IMR-90 (cell line): Measurements from ENCODE around the gene SPTB.

Experiments used
- BHLHE40 ChIP-seq: fragments of 150-350 bp; IDR thresholded peaks from 2 replicates; pipeline ENCODE4 v1.6.1; 2016; ENCODE audit warnings: mild to moderate bottlenecking, low read depth, low read length
- CEBPB ChIP-seq: IDR thresholded peaks from 2 replicates; pipeline ENCODE4 v1.6.1; 2012; ENCODE audit warnings: low read depth, low read length, improper control_type of control experiment
- CHD1 ChIP-seq: IDR thresholded peaks from 2 replicates; pipeline ENCODE4 v1.6.1; 2012; ENCODE audit warnings: low read depth, low read length, improper control_type of control experiment
- CTCF ChIP-seq: conservative IDR thresholded peaks from 2 replicates; pipeline ENCODE4 v1.5.1; 2012; ENCODE audit warnings: mild to moderate bottlenecking, low read depth, low read length, improper control_type of control experiment
- ELK1 ChIP-seq: fragments of 150-350 bp; IDR thresholded peaks from 2 replicates; pipeline ENCODE4 v1.6.1; 2016; ENCODE audit warnings: low read depth, mild to moderate bottlenecking, low read length, moderate library complexity, borderline replicate concordance
- FOS ChIP-seq: fragments of 150-350 bp; IDR thresholded peaks from 2 replicates; pipeline ENCODE4 v1.6.1; 2016; ENCODE audit warnings: low read depth, low read length
- MAFK ChIP-seq: IDR thresholded peaks from 2 replicates; pipeline ENCODE4 v1.6.1; 2012; ENCODE audit warnings: low read depth, low read length, improper control_type of control experiment
- MXI1 ChIP-seq: IDR thresholded peaks from 2 replicates; pipeline ENCODE4 v1.6.1; 2012; ENCODE audit warnings: low read depth, mild to moderate bottlenecking, low read length, moderate library complexity, borderline replicate concordance
- NFE2L2 ChIP-seq: fragments of 150-350 bp; IDR thresholded peaks from 2 replicates; pipeline ENCODE4 v1.6.1; 2016; ENCODE audit warnings: low read depth, mild to moderate bottlenecking, low read length
- POLR2A ChIP-seq: IDR thresholded peaks from 2 replicates; pipeline ENCODE4 v1.6.1; 2012; ENCODE audit warnings: mild to moderate bottlenecking, low read depth, low read length
- RAD21 ChIP-seq: IDR thresholded peaks from 2 replicates; pipeline ENCODE4 v1.6.1; 2012; ENCODE audit warnings: low read length, improper control_type of control experiment
- RCOR1 ChIP-seq: IDR thresholded peaks from 2 replicates; pipeline ENCODE4 v1.6.1; 2012; ENCODE audit warnings: mild to moderate bottlenecking, low read length, improper control_type of control experiment; ENCODE audit not compliant: insufficient replicate concordance
- SMC3 ChIP-seq: fragments of 150-350 bp; IDR thresholded peaks from 2 replicates; pipeline ENCODE4 v1.6.1; 2016; ENCODE audit warnings: low read depth, mild to moderate bottlenecking, antibody characterized with exemption, low read length, moderate library complexity
- USF2 ChIP-seq: fragments of 150-350 bp; IDR thresholded peaks from 2 replicates; pipeline ENCODE4 v1.6.1; 2017; ENCODE audit warnings: mild to moderate bottlenecking, antibody characterized with exemption, low read length, low read depth

- TF ChIP-seq MAFK, result no peak
- no peak for TF ChIP-seq POLR2A
- no peak for TF ChIP-seq CTCF
- TF ChIP-seq MXI1, result no peak
- TF ChIP-seq RAD21, result no peak
- no peak for TF ChIP-seq RCOR1
- no peak for TF ChIP-seq CEBPB
- TF ChIP-seq CHD1, result no peak
- no peak for TF ChIP-seq NFE2L2
- no peak for TF ChIP-seq FOS
- TF ChIP-seq USF2, result no peak
- TF ChIP-seq SMC3, result no peak
- TF ChIP-seq BHLHE40, result no peak
- TF ChIP-seq ELK1, result no peak
Observed at GRCh38 chr14:64757601-64758000, 122.1 kb downstream of the SPTB start.
